ENCODE results near the gene SSR3.

Gene SSR3

GRCh38 chr3:156548041-156548687, 6.8 kb downstream of the SSR3 start:
- TF ChIP-seq SIN3A (IDR thresholded peaks at IDR 0.05; ENCODE audit: borderline replicate concordance, insufficient read depth, low read length) = no peak
- TF ChIP-seq POLR2AphosphoS5 (IDR thresholded peaks at IDR 0.05; ENCODE audit: low read depth, low read length) = no peak
- TF ChIP-seq TAF1 (IDR thresholded peaks at IDR 0.05; ENCODE audit: borderline replicate concordance, insufficient read depth, low read length) = no peak
- no peak for TF ChIP-seq FOXP2 (optimal IDR thresholded peaks at IDR 0.05; ENCODE audit: borderline replicate concordance, extremely low read depth, extremely low read length, insufficient read depth)
- no peak for TF ChIP-seq REST (IDR thresholded peaks at IDR 0.05; ENCODE audit: insufficient read depth in 1 of 2, low read depth in 2 of 2, low read length in 2 of 2)

- TF ChIP-seq TAF1 (IDR thresholded peaks at IDR 0.05; ENCODE audit: borderline replicate concordance, insufficient read depth, low read length) (no peak), SIN3A (IDR thresholded peaks at IDR 0.05; ENCODE audit: borderline replicate concordance, insufficient read depth, low read length) (no peak), REST (IDR thresholded peaks at IDR 0.05; ENCODE audit: insufficient read depth in 1 of 2, low read depth in 2 of 2, low read length in 2 of 2) (no peak), FOXP2 (optimal IDR thresholded peaks at IDR 0.05; ENCODE audit: borderline replicate concordance, extremely low read depth, extremely low read length, insufficient read depth) (no peak), POLR2AphosphoS5 (IDR thresholded peaks at IDR 0.05; ENCODE audit: low read depth, low read length) (no peak)
Observed at GRCh38 chr3:156547637-156548036, 7.3 kb downstream of the SSR3 start.

DNA sequence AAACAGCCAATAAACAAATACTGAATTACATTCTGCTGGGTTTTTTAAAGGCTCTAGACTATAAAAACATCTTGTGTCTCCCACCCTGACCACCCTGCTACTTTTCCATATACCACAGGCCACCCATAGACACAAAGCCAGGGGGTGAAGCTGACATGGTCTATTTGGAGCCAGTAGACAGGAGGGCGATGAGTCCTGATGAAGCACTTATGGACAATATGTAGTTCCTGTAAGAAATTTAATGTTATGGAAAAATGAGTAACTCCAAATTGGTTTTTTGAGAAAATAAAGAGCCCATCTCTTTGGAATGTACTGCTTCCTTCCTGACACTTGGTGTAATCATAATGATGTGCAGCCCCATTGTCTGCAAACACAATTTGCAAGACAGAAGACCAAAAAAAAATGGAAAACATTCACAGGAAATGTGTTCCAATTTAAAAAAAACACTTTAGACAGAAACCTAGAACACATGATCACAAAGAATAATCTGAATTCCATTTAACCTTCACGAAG, 11.8 kb downstream of the SSR3 start:
- no peak for TF ChIP-seq TAF1 (IDR thresholded peaks at IDR 0.05; ENCODE audit: borderline replicate concordance, insufficient read depth, low read length)
- no peak for TF ChIP-seq FOXP2 (optimal IDR thresholded peaks at IDR 0.05; ENCODE audit: borderline replicate concordance, extremely low read depth, extremely low read length, insufficient read depth)
- no peak for TF ChIP-seq SIN3A (IDR thresholded peaks at IDR 0.05; ENCODE audit: borderline replicate concordance, insufficient read depth, low read length)
- no peak for TF ChIP-seq REST (IDR thresholded peaks at IDR 0.05; ENCODE audit: insufficient read depth in 1 of 2, low read depth in 2 of 2, low read length in 2 of 2)
- no peak for TF ChIP-seq POLR2AphosphoS5 (IDR thresholded peaks at IDR 0.05; ENCODE audit: low read depth, low read length)

GRCh38 chr3:156542101-156543042, 12.5 kb downstream of the SSR3 start:
- TF ChIP-seq FOXP2 (optimal IDR thresholded peaks at IDR 0.05; ENCODE audit: borderline replicate concordance, extremely low read depth, extremely low read length, insufficient read depth) (no peak), REST (IDR thresholded peaks at IDR 0.05; ENCODE audit: insufficient read depth in 1 of 2, low read depth in 2 of 2, low read length in 2 of 2) (no peak), SIN3A (IDR thresholded peaks at IDR 0.05; ENCODE audit: borderline replicate concordance, insufficient read depth, low read length) (no peak), TAF1 (IDR thresholded peaks at IDR 0.05; ENCODE audit: borderline replicate concordance, insufficient read depth, low read length) (no peak), POLR2AphosphoS5 (IDR thresholded peaks at IDR 0.05; ENCODE audit: low read depth, low read length) (no peak)
